Measurements from ENCODE around the gene MAP7.
A peak's percentile ranks its signal among the peaks of the same experiment; 100 is the strongest.

The MAP7 gene

GRCh38 chr6:136566851-136567250 lies 16.6 kb upstream of the MAP7 start:
- Histone ChIP-seq H3K36me3 (ENCODE audit: control insufficient read depth, insufficient read depth, low read length) (peaks cover 32% of the 10 kb centered on the region), H3K27ac (ENCODE audit: insufficient read depth, low read length, poor library complexity, severe bottlenecking) (no peak overlapping the region), H3K4me1 (ENCODE audit: control insufficient read depth, insufficient read depth, low read length, poor library complexity, severe bottlenecking) (no peaks in the 10 kb centered on the region), H3K4me3 (ENCODE audit: insufficient read depth, low read depth, low read length, poor library complexity, severe bottlenecking) (no peak overlapping the region), H3K9me3 (ENCODE audit: control insufficient read depth, low read length) (no peaks in the 10 kb centered on the region), H3K27me3 (replicated peaks; ENCODE audit: control insufficient read depth, insufficient read depth, low read length, poor library complexity, severe bottlenecking) (no peaks in the 10 kb centered on the region)
- no peak for DNase-seq

DNA sequence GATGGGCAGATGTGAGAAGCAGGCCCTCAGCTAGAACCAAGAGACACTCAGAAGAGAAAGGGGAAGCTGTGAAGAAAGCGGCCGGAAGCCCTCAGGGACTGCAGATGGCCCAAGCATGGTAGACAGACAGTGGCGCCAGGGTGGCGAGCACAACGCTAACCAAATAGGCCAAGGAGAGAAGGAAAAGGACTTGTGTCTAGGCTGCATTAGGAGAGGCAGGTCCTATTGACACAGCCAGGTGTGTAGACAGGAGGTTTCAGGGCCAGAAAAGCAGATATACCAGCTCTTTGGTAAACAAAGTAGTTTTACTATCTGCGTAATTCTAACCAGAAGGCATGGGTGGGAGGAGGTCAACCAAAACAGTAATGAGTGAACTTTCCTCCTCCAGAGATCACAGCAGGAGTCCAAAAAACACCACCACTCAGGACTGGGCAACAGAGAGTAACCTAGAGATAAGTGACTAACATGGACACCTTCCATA lies 15.8 kb upstream of the MAP7 start:
- no peak overlapping the region for H3K27ac ChIP-seq (ENCODE audit: insufficient read depth, low read length, poor library complexity, severe bottlenecking)
- H3K36me3 ChIP-seq (ENCODE audit: control insufficient read depth, insufficient read depth, low read length): peaks cover 32% of the 10 kb centered on the region
- H3K27me3 ChIP-seq (replicated peaks; ENCODE audit: control insufficient read depth, insufficient read depth, low read length, poor library complexity, severe bottlenecking): no peaks in the 10 kb centered on the region

DNA sequence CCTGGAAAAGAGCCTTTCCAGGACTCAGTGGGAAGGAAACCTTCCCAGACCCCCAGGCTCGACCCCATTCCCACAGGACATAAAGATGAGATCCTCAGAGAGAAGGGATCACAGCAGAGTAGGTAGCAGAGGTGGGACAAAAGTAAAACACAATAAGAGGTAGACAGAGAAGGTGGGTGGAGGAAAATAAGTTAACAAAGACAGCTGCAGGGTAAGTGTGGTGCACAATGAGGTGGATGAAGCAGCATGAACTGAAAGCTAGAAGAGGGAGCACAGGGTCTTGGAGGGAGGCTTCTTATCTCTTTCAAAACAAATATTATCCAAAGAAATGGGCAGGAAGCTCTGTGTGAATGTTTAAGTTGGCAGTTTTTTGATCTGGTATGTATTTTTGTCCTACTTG lies 14.0 kb upstream of the MAP7 start:
- Histone ChIP-seq H3K4me3 (ENCODE audit: insufficient read depth, low read depth, low read length, poor library complexity, severe bottlenecking) (no peak overlapping the region), H3K27ac (ENCODE audit: insufficient read depth, low read length, poor library complexity, severe bottlenecking) (no peak overlapping the region), H3K4me1 (ENCODE audit: control insufficient read depth, insufficient read depth, low read length, poor library complexity, severe bottlenecking) (no peaks in the 10 kb centered on the region), H3K36me3 (ENCODE audit: control insufficient read depth, insufficient read depth, low read length) (peaks cover 37% of the 10 kb centered on the region), H3K27me3 (replicated peaks; ENCODE audit: control insufficient read depth, insufficient read depth, low read length, poor library complexity, severe bottlenecking) (no peaks in the 10 kb centered on the region), H3K9me3 (ENCODE audit: control insufficient read depth, low read length) (no peaks in the 10 kb centered on the region)
- no peak for DNase-seq

More for the DNA sequence above, 15.8 kb upstream of the MAP7 start:
- DNase-seq: no peak
- no peaks in the 10 kb centered on the region for H3K4me1 ChIP-seq (ENCODE audit: control insufficient read depth, insufficient read depth, low read length, poor library complexity, severe bottlenecking)
- H3K9me3 ChIP-seq (ENCODE audit: control insufficient read depth, low read length): no peaks in the 10 kb centered on the region
- no peak overlapping the region for H3K4me3 ChIP-seq (ENCODE audit: insufficient read depth, low read depth, low read length, poor library complexity, severe bottlenecking)

DNA sequence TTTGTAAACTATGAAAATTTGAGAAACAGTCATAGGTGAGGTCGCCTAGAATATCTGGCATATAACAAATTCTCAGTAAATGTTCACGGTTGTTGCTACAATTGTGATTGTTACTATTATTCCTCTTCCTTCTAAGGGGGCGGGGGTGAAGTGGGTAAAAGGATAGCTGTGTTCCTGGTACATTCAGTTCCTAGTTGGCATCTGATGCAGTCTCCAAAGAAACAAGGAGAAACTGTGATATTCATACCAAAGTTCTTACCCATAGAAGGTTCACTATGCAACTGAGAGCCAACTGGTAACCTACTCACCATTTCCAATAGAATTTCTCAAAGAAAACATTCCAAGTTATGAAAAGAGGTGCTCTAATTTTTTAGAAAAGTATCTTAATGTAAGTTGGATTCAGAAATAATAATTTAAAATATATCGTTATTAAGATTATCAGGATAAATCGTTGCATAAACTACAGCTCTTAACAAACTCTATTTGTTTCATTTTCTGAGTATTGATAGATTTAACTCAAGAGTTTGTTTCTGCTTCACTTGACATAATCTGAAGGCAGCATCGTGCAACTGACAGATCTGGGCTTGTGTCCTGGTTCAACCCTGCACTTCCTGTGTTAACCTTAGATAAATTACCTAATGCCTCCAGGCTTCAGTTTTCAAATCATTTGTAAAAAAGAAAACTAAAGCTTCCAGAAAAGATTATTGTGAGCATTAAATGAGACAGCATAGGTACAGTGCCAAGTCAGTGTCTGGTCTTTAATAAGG lies 13.3 kb upstream of the MAP7 start:
- Histone ChIP-seq H3K27me3 (replicated peaks; ENCODE audit: control insufficient read depth, insufficient read depth, low read length, poor library complexity, severe bottlenecking) (no peaks in the 10 kb centered on the region), H3K9me3 (ENCODE audit: control insufficient read depth, low read length) (no peaks in the 10 kb centered on the region), H3K27ac (ENCODE audit: insufficient read depth, low read length, poor library complexity, severe bottlenecking) (no peak overlapping the region), H3K4me3 (ENCODE audit: insufficient read depth, low read depth, low read length, poor library complexity, severe bottlenecking) (no peak overlapping the region), H3K36me3 (ENCODE audit: control insufficient read depth, insufficient read depth, low read length) (peaks cover 39% of the 10 kb centered on the region), H3K4me1 (ENCODE audit: control insufficient read depth, insufficient read depth, low read length, poor library complexity, severe bottlenecking) (no peaks in the 10 kb centered on the region)
- DNase-seq: no peak

GRCh38 chr6:136562211-136562610 lies 12.0 kb upstream of the MAP7 start:
- H3K36me3 ChIP-seq (ENCODE audit: control insufficient read depth, insufficient read depth, low read length): peaks cover 44% of the 10 kb centered on the region
- H3K27ac ChIP-seq (ENCODE audit: insufficient read depth, low read length, poor library complexity, severe bottlenecking): no peak overlapping the region
- H3K9me3 ChIP-seq (ENCODE audit: control insufficient read depth, low read length): no peaks in the 10 kb centered on the region
- H3K4me1 ChIP-seq (ENCODE audit: control insufficient read depth, insufficient read depth, low read length, poor library complexity, severe bottlenecking): no peaks in the 10 kb centered on the region
- H3K27me3 ChIP-seq (replicated peaks; ENCODE audit: control insufficient read depth, insufficient read depth, low read length, poor library complexity, severe bottlenecking): no peaks in the 10 kb centered on the region
- DNase-seq: no peak
- no peak overlapping the region for H3K4me3 ChIP-seq (ENCODE audit: insufficient read depth, low read depth, low read length, poor library complexity, severe bottlenecking)

GRCh38 chr6:136553166-136553787 lies 3.1 kb upstream of the MAP7 start:
- peaks cover 13% of the 10 kb centered on the region for H3K36me3 ChIP-seq (ENCODE audit: control insufficient read depth, insufficient read depth, low read length)
- DNase-seq: no peak

GRCh38 chr6:136552054-136552453 lies 1.8 kb upstream of the MAP7 start:
- Histone ChIP-seq H3K36me3 (ENCODE audit: control insufficient read depth, insufficient read depth, low read length) (peaks cover 6% of the 10 kb centered on the region), H3K4me3 (ENCODE audit: insufficient read depth, low read depth, low read length, poor library complexity, severe bottlenecking) (no peak overlapping the region), H3K27me3 (replicated peaks; ENCODE audit: control insufficient read depth, insufficient read depth, low read length, poor library complexity, severe bottlenecking) (peaks cover 13% of the 10 kb centered on the region), H3K9me3 (ENCODE audit: control insufficient read depth, low read length) (no peaks in the 10 kb centered on the region), H3K27ac (ENCODE audit: insufficient read depth, low read length, poor library complexity, severe bottlenecking) (no peak overlapping the region), H3K4me1 (ENCODE audit: control insufficient read depth, insufficient read depth, low read length, poor library complexity, severe bottlenecking) (peaks cover 12% of the 10 kb centered on the region)
- no peak for DNase-seq

More at GRCh38 chr6:136553166-136553787, 3.1 kb upstream of the MAP7 start:
- Histone ChIP-seq H3K27me3 (replicated peaks; ENCODE audit: control insufficient read depth, insufficient read depth, low read length, poor library complexity, severe bottlenecking) (peaks cover 13% of the 10 kb centered on the region), H3K4me1 (ENCODE audit: control insufficient read depth, insufficient read depth, low read length, poor library complexity, severe bottlenecking) (peaks cover 12% of the 10 kb centered on the region), H3K27ac (ENCODE audit: insufficient read depth, low read length, poor library complexity, severe bottlenecking) (no peak overlapping the region), H3K9me3 (ENCODE audit: control insufficient read depth, low read length) (no peaks in the 10 kb centered on the region), H3K4me3 (ENCODE audit: insufficient read depth, low read depth, low read length, poor library complexity, severe bottlenecking) (no peak overlapping the region)

- no peak for DNase-seq
- H3K27ac ChIP-seq (ENCODE audit: insufficient read depth, low read length, poor library complexity, severe bottlenecking): no peak overlapping the region
- peaks cover 20% of the 10 kb centered on the region for H3K27me3 ChIP-seq (replicated peaks; ENCODE audit: control insufficient read depth, insufficient read depth, low read length, poor library complexity, severe bottlenecking)
- H3K9me3 ChIP-seq (ENCODE audit: control insufficient read depth, low read length): no peaks in the 10 kb centered on the region
- H3K4me1 ChIP-seq (ENCODE audit: control insufficient read depth, insufficient read depth, low read length, poor library complexity, severe bottlenecking): peaks cover 12% of the 10 kb centered on the region
- peak overlapping the region; percentile 64 for H3K4me3 ChIP-seq (ENCODE audit: insufficient read depth, low read depth, low read length, poor library complexity, severe bottlenecking)
- no peaks in the 10 kb centered on the region for H3K36me3 ChIP-seq (ENCODE audit: control insufficient read depth, insufficient read depth, low read length)
These were observed 881 bp upstream of the MAP7 start for GRCh38 chr6:136551103-136551502.

DNA sequence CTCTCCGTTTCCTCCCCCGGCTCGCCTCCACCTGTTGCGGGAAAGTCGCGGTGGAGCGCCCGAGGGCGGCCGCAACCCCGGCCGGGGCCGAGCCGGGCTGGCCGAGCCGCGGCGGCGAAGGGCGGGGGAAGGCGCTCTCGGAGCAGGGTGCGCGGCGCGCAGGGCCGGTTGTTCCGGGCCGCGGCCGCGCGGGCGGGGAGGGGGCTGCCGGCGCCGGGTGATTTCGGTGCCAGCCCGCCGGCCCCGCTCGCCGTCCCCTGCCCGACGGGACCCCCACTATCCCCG lies 235 bp downstream of the MAP7 start:
- no peaks in the 10 kb centered on the region for H3K36me3 ChIP-seq (ENCODE audit: control insufficient read depth, insufficient read depth, low read length)
- H3K4me1 ChIP-seq (ENCODE audit: control insufficient read depth, insufficient read depth, low read length, poor library complexity, severe bottlenecking): peaks cover 12% of the 10 kb centered on the region
- no peak for DNase-seq
- H3K9me3 ChIP-seq (ENCODE audit: control insufficient read depth, low read length): no peaks in the 10 kb centered on the region
- no peak overlapping the region for H3K27ac ChIP-seq (ENCODE audit: insufficient read depth, low read length, poor library complexity, severe bottlenecking)
- H3K27me3 ChIP-seq (replicated peaks; ENCODE audit: control insufficient read depth, insufficient read depth, low read length, poor library complexity, severe bottlenecking): peaks cover 20% of the 10 kb centered on the region
- H3K4me3 ChIP-seq (ENCODE audit: insufficient read depth, low read depth, low read length, poor library complexity, severe bottlenecking): peak overlapping the region; percentile 64

- Histone ChIP-seq H3K4me3 (ENCODE audit: insufficient read depth, low read depth, low read length, poor library complexity, severe bottlenecking) (peak overlapping the region; percentile 39), H3K4me1 (ENCODE audit: control insufficient read depth, insufficient read depth, low read length, poor library complexity, severe bottlenecking) (peaks cover 12% of the 10 kb centered on the region), H3K27me3 (replicated peaks; ENCODE audit: control insufficient read depth, insufficient read depth, low read length, poor library complexity, severe bottlenecking) (peaks cover 20% of the 10 kb centered on the region), H3K27ac (ENCODE audit: insufficient read depth, low read length, poor library complexity, severe bottlenecking) (no peak overlapping the region), H3K36me3 (ENCODE audit: control insufficient read depth, insufficient read depth, low read length) (no peaks in the 10 kb centered on the region), H3K9me3 (ENCODE audit: control insufficient read depth, low read length) (no peaks in the 10 kb centered on the region)
- DNase-seq: peak in 1 of 3 donors; percentile 0
These were observed 750 bp downstream of the MAP7 start for GRCh38 chr6:136549300-136550044.

All from effector memory CD4-positive, alpha-beta T cell (primary cell).